Measurements from ENCODE around the gene CEBPG.

The CEBPG gene

DNA sequence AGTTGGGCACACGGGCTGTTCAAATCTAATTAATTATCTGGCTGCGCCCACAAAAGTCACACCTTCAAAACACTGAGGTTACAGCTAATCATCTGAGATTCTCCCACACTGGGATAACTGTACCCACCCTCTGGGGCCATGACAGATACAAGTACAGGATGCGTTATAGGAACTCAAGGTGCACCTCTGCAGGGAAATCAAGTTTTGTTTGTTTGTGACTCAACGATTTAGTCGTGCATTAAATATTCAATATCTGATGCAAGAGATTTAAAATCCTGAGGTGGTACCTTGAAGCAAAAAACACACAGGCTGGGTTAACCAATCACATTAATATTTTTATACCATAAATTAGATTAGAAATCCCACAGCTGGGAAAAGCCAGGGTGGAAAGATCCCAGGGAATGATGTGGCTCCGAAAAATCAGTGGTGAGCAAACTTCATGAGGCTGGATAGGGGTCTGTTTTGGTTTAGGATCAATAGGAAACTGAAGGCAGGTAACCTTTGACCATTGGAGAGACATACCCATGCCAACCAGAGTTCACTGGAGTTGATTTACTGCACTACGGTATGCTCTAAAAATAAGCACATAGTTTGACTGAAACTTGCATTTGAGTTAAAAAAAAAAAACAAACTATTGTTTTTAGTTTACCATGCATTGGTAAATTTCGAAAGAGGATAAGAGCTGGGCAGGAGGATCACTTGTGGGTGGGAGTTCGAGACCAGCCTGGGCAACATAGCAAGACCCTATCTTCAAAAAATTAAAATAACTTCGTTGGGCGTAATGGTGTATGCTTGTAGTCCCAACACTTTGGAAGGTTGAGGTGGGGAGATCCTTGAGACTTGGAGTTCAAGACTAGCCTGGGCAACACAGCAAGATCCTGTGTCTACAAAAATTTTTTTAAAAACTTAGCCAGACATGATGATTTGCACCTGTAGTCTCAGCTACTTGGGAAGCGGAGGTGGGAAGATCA is 23.9 kb upstream of the CEBPG start:
- no CpG with 5 or more reads among the region's 12 CpGs for WGBS (ENCODE audit: insufficient coverage, insufficient read length)
- no peaks in the 10 kb centered on the region for H3K9me3 ChIP-seq (ENCODE audit: control insufficient read depth, insufficient read depth, low read length)
- DNase-seq (ENCODE audit: low read depth, low spot score) = no peak
- H3K4me1 ChIP-seq (ENCODE audit: control insufficient read depth, insufficient read depth, low read length) = no peaks in the 10 kb centered on the region
- H3K27me3 ChIP-seq (ENCODE audit: control insufficient read depth, insufficient read depth, low read length) = no peaks in the 10 kb centered on the region
- H3K27ac ChIP-seq (ENCODE audit: low read length) = no peak overlapping the region
- no peak overlapping the region for H3K4me3 ChIP-seq (ENCODE audit: low read length)
- H3K36me3 ChIP-seq (ENCODE audit: control insufficient read depth, insufficient read depth, low read length) = no peaks in the 10 kb centered on the region

DNA sequence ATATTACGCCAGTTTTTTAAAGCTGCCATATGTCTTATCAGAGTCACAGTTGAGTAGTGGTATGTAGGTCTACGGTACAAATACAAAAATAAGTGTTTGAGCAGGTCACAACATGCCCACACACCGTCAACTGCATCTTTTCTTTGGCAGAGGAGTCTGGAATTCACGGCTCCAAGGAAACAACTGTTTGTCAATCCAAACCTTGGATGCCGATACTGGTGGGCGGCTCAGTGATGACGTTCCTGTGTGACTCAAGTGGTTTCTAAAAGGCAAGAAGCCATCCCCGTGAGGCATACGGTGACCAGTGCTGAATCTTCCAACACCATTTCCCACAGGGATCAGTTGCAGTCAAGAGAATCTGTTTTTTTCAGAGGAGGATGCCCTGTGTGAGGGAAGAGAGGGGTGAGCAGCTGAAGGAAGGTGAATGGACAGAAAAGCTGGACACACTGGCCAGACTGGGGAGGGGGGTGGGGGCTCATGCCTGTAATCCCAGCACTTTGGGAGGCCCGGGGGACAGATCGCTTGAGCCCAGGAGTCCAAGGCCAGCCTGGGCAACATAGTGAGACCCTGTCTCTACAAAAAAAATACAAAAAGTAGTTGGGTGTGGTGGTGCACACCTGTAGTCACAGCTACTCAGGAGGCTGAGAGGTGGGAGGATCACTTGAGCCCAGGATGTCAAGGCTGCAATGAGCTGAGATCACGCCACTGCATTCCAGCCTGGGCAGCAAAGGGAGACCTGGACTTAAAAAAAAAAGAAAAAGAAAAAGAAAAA is 22.8 kb upstream of the CEBPG start:
- H3K36me3 ChIP-seq (ENCODE audit: control insufficient read depth, insufficient read depth, low read length) = no peaks in the 10 kb centered on the region
- no CpG with 5 or more reads among the region's 12 CpGs for WGBS (ENCODE audit: insufficient coverage, insufficient read length)
- no peaks in the 10 kb centered on the region for H3K4me1 ChIP-seq (ENCODE audit: control insufficient read depth, insufficient read depth, low read length)
- DNase-seq (ENCODE audit: low read depth, low spot score) = no peak
- H3K27me3 ChIP-seq (ENCODE audit: control insufficient read depth, insufficient read depth, low read length) = no peaks in the 10 kb centered on the region
- H3K9me3 ChIP-seq (ENCODE audit: control insufficient read depth, insufficient read depth, low read length) = no peaks in the 10 kb centered on the region
- no peak overlapping the region for H3K27ac ChIP-seq (ENCODE audit: low read length)
- no peak overlapping the region for H3K4me3 ChIP-seq (ENCODE audit: low read length)

- Histone ChIP-seq H3K27me3 (ENCODE audit: control insufficient read depth, insufficient read depth, low read length) (no peaks in the 10 kb centered on the region), H3K4me3 (ENCODE audit: low read length) (no peak overlapping the region), H3K27ac (ENCODE audit: low read length) (no peak overlapping the region), H3K9me3 (ENCODE audit: control insufficient read depth, insufficient read depth, low read length) (no peaks in the 10 kb centered on the region), H3K36me3 (ENCODE audit: control insufficient read depth, insufficient read depth, low read length) (no peaks in the 10 kb centered on the region), H3K4me1 (ENCODE audit: control insufficient read depth, insufficient read depth, low read length) (no peaks in the 10 kb centered on the region)
- no peak for DNase-seq (ENCODE audit: low read depth, low spot score)
- WGBS (ENCODE audit: insufficient coverage, insufficient read length) = no CpG with 5 or more reads among the region's 2 CpGs
Measured at GRCh38 chr19:33355535-33355934, 18.0 kb upstream of the CEBPG start.

GRCh38 chr19:33357556-33357955 is 16.0 kb upstream of the CEBPG start:
- WGBS (ENCODE audit: insufficient coverage, insufficient read length) = no CpG with 5 or more reads among the region's 1 CpG
- Histone ChIP-seq H3K9me3 (ENCODE audit: control insufficient read depth, insufficient read depth, low read length) (no peaks in the 10 kb centered on the region), H3K27ac (ENCODE audit: low read length) (no peak overlapping the region), H3K27me3 (ENCODE audit: control insufficient read depth, insufficient read depth, low read length) (no peaks in the 10 kb centered on the region), H3K4me3 (ENCODE audit: low read length) (no peak overlapping the region), H3K36me3 (ENCODE audit: control insufficient read depth, insufficient read depth, low read length) (no peaks in the 10 kb centered on the region), H3K4me1 (ENCODE audit: control insufficient read depth, insufficient read depth, low read length) (no peaks in the 10 kb centered on the region)
- no peak for DNase-seq (ENCODE audit: low read depth, low spot score)

DNA sequence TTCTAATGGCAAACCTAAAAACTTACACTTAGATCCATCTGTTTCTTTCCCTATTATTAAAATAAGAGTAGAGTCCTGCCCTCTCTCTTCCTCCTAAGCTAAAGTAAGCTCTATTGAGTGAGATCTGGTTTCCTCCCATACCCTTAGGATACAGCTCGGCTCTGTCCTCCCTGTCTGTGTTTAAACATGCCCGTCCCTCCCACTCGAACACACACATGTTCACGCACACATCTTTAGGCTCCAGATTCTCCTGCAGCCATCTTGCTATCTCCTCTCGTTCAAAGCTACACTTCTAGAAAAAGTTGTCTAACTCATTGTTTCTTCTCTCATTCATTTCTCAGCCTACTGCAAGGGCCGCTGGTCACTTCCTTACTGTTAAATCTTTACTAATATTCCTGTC is 15.1 kb upstream of the CEBPG start:
- H3K9me3 ChIP-seq (ENCODE audit: control insufficient read depth, insufficient read depth, low read length) = no peaks in the 10 kb centered on the region
- no peak overlapping the region for H3K4me3 ChIP-seq (ENCODE audit: low read length)
- WGBS (ENCODE audit: insufficient coverage, insufficient read length) = no CpG with 5 or more reads among the region's 6 CpGs
- H3K4me1 ChIP-seq (ENCODE audit: control insufficient read depth, insufficient read depth, low read length) = no peaks in the 10 kb centered on the region
- DNase-seq (ENCODE audit: low read depth, low spot score) = no peak
- H3K27ac ChIP-seq (ENCODE audit: low read length) = no peak overlapping the region
- no peaks in the 10 kb centered on the region for H3K36me3 ChIP-seq (ENCODE audit: control insufficient read depth, insufficient read depth, low read length)
- H3K27me3 ChIP-seq (ENCODE audit: control insufficient read depth, insufficient read depth, low read length) = no peaks in the 10 kb centered on the region

DNA sequence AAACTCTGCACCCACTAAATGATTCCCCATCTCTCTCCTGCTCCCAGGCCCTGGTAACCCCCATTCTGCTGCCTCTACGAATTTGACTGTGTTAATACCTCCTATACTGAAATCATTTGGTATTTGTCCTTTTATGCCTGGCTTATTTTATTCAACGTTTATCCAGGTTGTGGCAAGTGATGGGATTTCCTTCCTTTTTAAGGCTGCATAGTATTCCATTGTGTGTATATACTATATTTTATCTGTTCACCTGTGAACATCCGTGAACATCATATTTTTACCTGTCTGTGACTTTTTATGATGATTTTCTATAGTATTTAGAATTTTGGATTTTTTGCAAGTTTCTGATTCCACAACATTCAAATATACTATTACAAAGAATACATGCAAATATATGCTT is 13.9 kb upstream of the CEBPG start:
- H3K27me3 ChIP-seq (ENCODE audit: control insufficient read depth, insufficient read depth, low read length) = no peaks in the 10 kb centered on the region
- no peak overlapping the region for H3K27ac ChIP-seq (ENCODE audit: low read length)
- H3K36me3 ChIP-seq (ENCODE audit: control insufficient read depth, insufficient read depth, low read length) = no peaks in the 10 kb centered on the region
- DNase-seq (ENCODE audit: low read depth, low spot score) = no peak
- no peak overlapping the region for H3K4me3 ChIP-seq (ENCODE audit: low read length)
- no CpG with 5 or more reads among the region's 3 CpGs for WGBS (ENCODE audit: insufficient coverage, insufficient read length)
- no peaks in the 10 kb centered on the region for H3K4me1 ChIP-seq (ENCODE audit: control insufficient read depth, insufficient read depth, low read length)
- H3K9me3 ChIP-seq (ENCODE audit: control insufficient read depth, insufficient read depth, low read length) = no peaks in the 10 kb centered on the region

DNA sequence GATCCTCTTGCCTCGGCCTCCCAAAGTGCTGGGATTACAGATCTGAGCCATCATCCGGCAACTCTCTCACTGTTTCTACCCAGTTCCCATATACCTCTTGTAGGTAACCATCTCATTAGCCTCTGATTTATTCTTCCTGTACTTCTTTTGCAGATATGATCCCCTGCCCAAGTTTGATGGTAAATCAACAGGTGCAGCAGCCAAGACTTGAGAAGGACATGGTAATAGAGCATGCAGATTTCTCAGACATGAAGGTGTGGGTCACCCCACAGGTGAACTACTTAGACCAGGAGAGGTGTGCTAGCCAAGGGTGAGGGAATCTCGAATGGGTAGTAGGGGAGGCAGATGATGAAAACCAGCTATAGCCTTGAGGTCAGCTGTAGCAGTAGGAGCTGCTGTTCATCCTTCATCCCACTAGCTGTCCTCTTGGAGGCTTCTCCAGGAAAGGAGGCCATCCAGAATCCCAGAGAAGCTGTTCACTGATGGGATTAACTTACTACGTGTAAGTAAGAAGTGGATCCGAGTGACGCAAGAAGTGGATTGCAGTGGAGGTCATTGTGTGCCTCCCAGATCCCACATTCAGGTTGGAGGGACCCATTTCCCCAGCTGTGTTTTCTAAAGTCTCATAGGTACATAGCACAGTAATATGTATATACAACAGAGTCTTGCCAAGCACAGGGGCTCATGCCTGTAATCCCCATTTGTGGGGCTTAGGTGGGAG is 10.8 kb upstream of the CEBPG start:
- Histone ChIP-seq H3K4me1 (ENCODE audit: control insufficient read depth, insufficient read depth, low read length) (no peaks in the 10 kb centered on the region), H3K9me3 (ENCODE audit: control insufficient read depth, insufficient read depth, low read length) (no peaks in the 10 kb centered on the region), H3K4me3 (ENCODE audit: low read length) (no peak overlapping the region), H3K27me3 (ENCODE audit: control insufficient read depth, insufficient read depth, low read length) (no peaks in the 10 kb centered on the region), H3K36me3 (ENCODE audit: control insufficient read depth, insufficient read depth, low read length) (no peaks in the 10 kb centered on the region), H3K27ac (ENCODE audit: low read length) (no peak overlapping the region)
- no CpG with 5 or more reads among the region's 6 CpGs for WGBS (ENCODE audit: insufficient coverage, insufficient read length)
- no peak for DNase-seq (ENCODE audit: low read depth, low spot score)

DNA sequence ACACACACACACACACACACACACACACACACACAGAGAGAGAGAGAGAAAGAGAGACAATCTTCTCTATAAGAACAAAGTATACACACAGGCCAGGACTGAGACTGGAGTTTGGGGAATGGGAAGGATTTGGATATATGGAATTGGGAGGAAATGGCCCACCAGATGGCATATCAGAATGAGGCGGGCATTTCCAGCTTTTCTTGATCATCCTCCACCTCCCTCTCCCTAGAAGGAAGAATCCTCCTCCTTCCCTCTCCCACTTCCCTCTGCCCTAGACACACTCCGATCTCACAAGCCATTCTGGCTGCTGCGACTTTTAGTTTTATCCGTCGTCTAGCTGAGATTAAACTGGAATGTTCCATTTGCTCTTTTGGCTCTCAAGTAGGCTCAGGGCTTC is 10.0 kb upstream of the CEBPG start:
- H3K4me3 ChIP-seq (ENCODE audit: low read length) = no peak overlapping the region
- H3K27me3 ChIP-seq (ENCODE audit: control insufficient read depth, insufficient read depth, low read length) = no peaks in the 10 kb centered on the region
- no peak overlapping the region for H3K27ac ChIP-seq (ENCODE audit: low read length)
- no CpG with 5 or more reads among the region's 5 CpGs for WGBS (ENCODE audit: insufficient coverage, insufficient read length)
- no peaks in the 10 kb centered on the region for H3K36me3 ChIP-seq (ENCODE audit: control insufficient read depth, insufficient read depth, low read length)
- H3K4me1 ChIP-seq (ENCODE audit: control insufficient read depth, insufficient read depth, low read length) = no peaks in the 10 kb centered on the region
- no peak for DNase-seq (ENCODE audit: low read depth, low spot score)
- H3K9me3 ChIP-seq (ENCODE audit: control insufficient read depth, insufficient read depth, low read length) = no peaks in the 10 kb centered on the region

DNA sequence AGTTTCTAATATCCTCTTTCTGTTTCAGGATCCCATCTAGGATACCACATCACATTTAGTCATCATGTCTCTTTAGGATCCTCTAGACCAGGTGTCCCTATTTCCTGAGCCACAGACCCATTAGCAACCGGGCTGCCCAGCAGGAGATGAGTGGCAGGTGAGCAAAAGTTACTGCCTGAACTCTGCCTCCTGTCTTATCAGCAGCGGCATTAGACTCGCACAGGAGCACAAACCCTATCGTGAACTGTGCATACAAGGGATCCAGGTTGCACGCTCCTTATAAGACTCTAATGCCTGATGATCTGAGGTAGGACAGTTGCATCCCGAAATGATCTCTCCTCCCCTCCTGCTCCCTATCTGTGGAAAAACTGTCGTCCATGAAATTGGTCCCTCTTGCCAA is 7.8 kb upstream of the CEBPG start:
- no peak overlapping the region for H3K4me3 ChIP-seq (ENCODE audit: low read length)
- no peaks in the 10 kb centered on the region for H3K36me3 ChIP-seq (ENCODE audit: control insufficient read depth, insufficient read depth, low read length)
- no CpG with 5 or more reads among the region's 7 CpGs for WGBS (ENCODE audit: insufficient coverage, insufficient read length)
- H3K9me3 ChIP-seq (ENCODE audit: control insufficient read depth, insufficient read depth, low read length) = no peaks in the 10 kb centered on the region
- no peaks in the 10 kb centered on the region for H3K27me3 ChIP-seq (ENCODE audit: control insufficient read depth, insufficient read depth, low read length)
- H3K27ac ChIP-seq (ENCODE audit: low read length) = no peak overlapping the region
- no peak for DNase-seq (ENCODE audit: low read depth, low spot score)
- H3K4me1 ChIP-seq (ENCODE audit: control insufficient read depth, insufficient read depth, low read length) = no peaks in the 10 kb centered on the region

- no peaks in the 10 kb centered on the region for H3K4me1 ChIP-seq (ENCODE audit: control insufficient read depth, insufficient read depth, low read length)
- DNase-seq (ENCODE audit: low read depth, low spot score) = no peak
- no peak overlapping the region for H3K4me3 ChIP-seq (ENCODE audit: low read length)
- no peak overlapping the region for H3K27ac ChIP-seq (ENCODE audit: low read length)
- WGBS (ENCODE audit: insufficient coverage, insufficient read length) = no CpG with 5 or more reads among the region's 6 CpGs
- H3K27me3 ChIP-seq (ENCODE audit: control insufficient read depth, insufficient read depth, low read length) = no peaks in the 10 kb centered on the region
- no peaks in the 10 kb centered on the region for H3K9me3 ChIP-seq (ENCODE audit: control insufficient read depth, insufficient read depth, low read length)
- H3K36me3 ChIP-seq (ENCODE audit: control insufficient read depth, insufficient read depth, low read length) = no peaks in the 10 kb centered on the region
Measured at GRCh38 chr19:33366127-33366526, 7.4 kb upstream of the CEBPG start.
